ENCODE measurements around the gene ZNF438.

ZNF438 gene

GRCh38 chr10:30873411-30873810 lies 158.3 kb downstream of the ZNF438 start:
- DNase-seq, result no peak

- DNase-seq, result no peak
Observed at GRCh38 chr10:30870896-30871295, 160.8 kb downstream of the ZNF438 start.

GRCh38 chr10:30869566-30869965 lies 162.1 kb downstream of the ZNF438 start:
- DNase-seq, result no peak

- no peak for DNase-seq
Observed at GRCh38 chr10:30868611-30869010, 163.1 kb downstream of the ZNF438 start.

GRCh38 chr10:30866896-30867295 lies 164.8 kb downstream of the ZNF438 start:
- DNase-seq, result no peak

GRCh38 chr10:30865141-30865926 lies 166.3 kb downstream of the ZNF438 start:
- no peak for DNase-seq

- no peak for DNase-seq
Observed at GRCh38 chr10:30863516-30864210, 168.0 kb downstream of the ZNF438 start.

GRCh38 chr10:30862486-30862885 lies 169.2 kb downstream of the ZNF438 start:
- no peak for DNase-seq

GRCh38 chr10:30861976-30862375 lies 169.7 kb downstream of the ZNF438 start:
- no peak for DNase-seq

- no peak for DNase-seq
Observed at GRCh38 chr10:30861221-30861620, 170.4 kb downstream of the ZNF438 start.

GRCh38 chr10:30858499-30858898 lies 173.2 kb downstream of the ZNF438 start:
- DNase-seq, result no peak

GRCh38 chr10:30857803-30858202 lies 173.9 kb downstream of the ZNF438 start:
- DNase-seq, result no peak

GRCh38 chr10:30855131-30855530 lies 176.5 kb downstream of the ZNF438 start:
- no peak for DNase-seq

GRCh38 chr10:30854656-30855055 lies 177.0 kb downstream of the ZNF438 start:
- no peak for DNase-seq

GRCh38 chr10:30853066-30853465 lies 178.6 kb downstream of the ZNF438 start:
- no peak for DNase-seq

GRCh38 chr10:30850776-30851175 lies 180.9 kb downstream of the ZNF438 start:
- DNase-seq, result no peak

GRCh38 chr10:30849231-30850035 lies 182.2 kb downstream of the ZNF438 start:
- DNase-seq, result no peak

- no peak for DNase-seq
Observed at GRCh38 chr10:30848396-30849032, 183.2 kb downstream of the ZNF438 start.

GRCh38 chr10:30847642-30848041 lies 184.0 kb downstream of the ZNF438 start:
- no peak for DNase-seq

GRCh38 chr10:30847199-30847598 lies 184.5 kb downstream of the ZNF438 start:
- no peak for DNase-seq

GRCh38 chr10:30846710-30847109 lies 185.0 kb downstream of the ZNF438 start:
- no peak for DNase-seq

- no peak for DNase-seq
Observed at GRCh38 chr10:30842894-30843293, 188.8 kb downstream of the ZNF438 start.

GRCh38 chr10:30842185-30842584 lies 189.5 kb downstream of the ZNF438 start:
- no peak for DNase-seq
